Kidney capillary endothelial cell (primary cell): ENCODE measurements around the gene STAT1.

Source experiments
- DNase-seq: peaks from one replicate; pipeline ENCODE4 v3.0.0-alpha.2; 2018; ENCODE audit warnings: low spot score

STAT1 gene

GRCh38 chr2:191031256-191031655 is 17.3 kb upstream of the STAT1 start:
- DNase-seq = no peak

- peak; percentile 18 for DNase-seq
Measured at GRCh38 chr2:191030521-191031154, 16.7 kb upstream of the STAT1 start.

- no peak for DNase-seq
Measured at GRCh38 chr2:191029280-191029950, 15.4 kb upstream of the STAT1 start.

- DNase-seq = no peak
Measured at GRCh38 chr2:191026377-191026776, 12.4 kb upstream of the STAT1 start.

GRCh38 chr2:191025135-191025534 is 11.2 kb upstream of the STAT1 start:
- DNase-seq = no peak

GRCh38 chr2:191023235-191023679 is 9.3 kb upstream of the STAT1 start:
- DNase-seq = no peak

GRCh38 chr2:191020742-191021381 is 6.9 kb upstream of the STAT1 start:
- DNase-seq = peak; percentile 17

- peak; percentile 96 for DNase-seq
Measured at GRCh38 chr2:191020221-191020741, 6.3 kb upstream of the STAT1 start.

GRCh38 chr2:191019376-191019775 is 5.4 kb upstream of the STAT1 start:
- no peak for DNase-seq

- DNase-seq = no peak
Measured at GRCh38 chr2:191018643-191019119, 4.7 kb upstream of the STAT1 start.

GRCh38 chr2:191018048-191018447 is 4.1 kb upstream of the STAT1 start:
- no peak for DNase-seq

- no peak for DNase-seq
Measured at GRCh38 chr2:191015831-191016230, 1.9 kb upstream of the STAT1 start.

- DNase-seq = no peak
Measured at GRCh38 chr2:191015239-191015638, 1.3 kb upstream of the STAT1 start.

- no peak for DNase-seq
Measured at GRCh38 chr2:191014653-191015020, 666 bp upstream of the STAT1 start.

GRCh38 chr2:191013682-191013931 is 364 bp downstream of the STAT1 start:
- peak; percentile 51 for DNase-seq

- no peak for DNase-seq
Measured at GRCh38 chr2:191012845-191013681, 908 bp downstream of the STAT1 start.

GRCh38 chr2:191012346-191012745 is 1.6 kb downstream of the STAT1 start:
- DNase-seq = no peak

GRCh38 chr2:191010887-191011885 is 2.8 kb downstream of the STAT1 start:
- DNase-seq = no peak

GRCh38 chr2:191009541-191010374 is 4.2 kb downstream of the STAT1 start:
- DNase-seq = no peak

GRCh38 chr2:191008286-191008685 is 5.7 kb downstream of the STAT1 start:
- no peak for DNase-seq
